HFFc6 (cell line): ENCODE results near the gene RPS6KA5. TPM values are rescaled to one million over a fixed set of nuclear protein-coding genes. Genes with fewer than 3 reads are reported as not detected.

Source experiments
- DNase-seq: peaks from one replicate; pipeline ENCODE4 v3.0.0-alpha.2; 2018
- H3K27ac Mint-ChIP-seq: 2 replicates; pipeline ENCODE4 v1.8.0; 2020; ENCODE audit warnings: mild to moderate bottlenecking, mixed read lengths
- H3K27me3 Mint-ChIP-seq: 2 replicates; pipeline ENCODE4 v1.8.0; 2021; ENCODE audit warnings: mild to moderate bottlenecking, moderate library complexity, mixed read lengths; ENCODE audit not compliant: insufficient read depth
- H3K36me3 Mint-ChIP-seq: 2 replicates; pipeline ENCODE4 v1.8.0; 2021; ENCODE audit warnings: low read depth, mixed read lengths
- H3K4me1 Mint-ChIP-seq: 2 replicates; pipeline ENCODE4 v1.8.0; 2020; ENCODE audit warnings: low read depth, mixed read lengths
- H3K4me3 Mint-ChIP-seq: 2 replicates; pipeline ENCODE4 v1.8.0; 2020; ENCODE audit warnings: mild to moderate bottlenecking, moderate library complexity, mixed read lengths
- H3K9me3 Mint-ChIP-seq: 2 replicates; pipeline ENCODE4 v1.8.0; 2020; ENCODE audit warnings: mild to moderate bottlenecking, mixed read lengths
- total RNA-seq, 6 experiments: library from RNA; stranded (reverse); fragmentation: NEBNext Ultra II Directional; extraction: Animal tissue kit (Norgen Biotek cat#: 25700); gene quantifications; 2 replicates in 1 of 6; 3 replicates in 5 of 6; pipeline ENCODE4 v1.2.3, GENCODE V29; 2021
- TF ChIP-seq, protein P1 (sequence below): fragments of 200-600 bp; sonication (generic); IDR thresholded peaks from 2 replicates; pipeline ENCODE4 v1.5.0; 2021; ENCODE audit warnings: antibody characterized with exemption, mild to moderate bottlenecking

The RPS6KA5 gene
- total RNA-seq, 6 experiments from 2014 or later, result 0.36 to 0.91 (median 0.48) TPM

DNA sequence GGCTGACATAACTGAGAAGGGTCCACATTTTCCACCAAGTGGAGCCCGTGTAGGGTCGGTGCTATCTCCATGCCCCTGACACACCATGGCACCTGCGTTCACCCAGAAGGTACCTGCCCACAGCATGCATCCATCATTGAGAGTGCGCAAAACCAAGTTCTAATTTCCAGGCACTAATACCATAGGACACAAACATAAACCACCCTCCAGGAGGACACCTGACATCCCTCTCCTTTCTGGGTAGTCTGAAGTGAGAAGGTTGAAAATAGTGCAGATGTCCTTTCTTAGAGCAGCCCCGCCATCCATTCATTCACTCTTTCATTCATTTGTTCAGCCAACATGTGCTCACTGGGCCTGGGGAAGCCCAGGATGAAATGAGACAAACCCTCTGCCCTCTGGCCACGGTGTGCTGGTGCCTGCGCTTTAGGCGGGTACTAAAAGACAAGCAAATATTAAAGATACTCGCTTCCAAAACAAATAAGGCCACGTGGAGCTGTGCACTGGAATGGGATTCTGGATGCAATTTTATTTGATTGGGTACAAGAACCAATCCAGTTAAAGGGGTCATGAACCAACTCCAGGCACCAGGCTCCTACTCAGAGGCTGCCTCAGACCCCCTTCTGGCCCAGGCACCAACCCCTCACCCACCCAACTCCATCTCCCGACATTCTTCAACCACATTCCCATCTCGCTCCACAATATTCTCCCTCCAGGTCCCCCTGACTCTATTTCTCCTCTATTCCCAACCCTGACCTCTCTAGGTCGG lies 245.5 kb downstream of the RPS6KA5 start:
- DNase-seq, result no peak
- Mint-ChIP-seq H3K36me3 (no peaks in the 10 kb centered on the region), H3K4me1 (peaks cover 10% of the 10 kb centered on the region), H3K27me3 (peaks cover 4% of the 10 kb centered on the region), H3K9me3 (no peaks in the 10 kb centered on the region), H3K4me3 (peak overlapping the region; percentile 87), H3K27ac (peak overlapping the region; percentile 39)
- TF ChIP-seq, protein P1, sequence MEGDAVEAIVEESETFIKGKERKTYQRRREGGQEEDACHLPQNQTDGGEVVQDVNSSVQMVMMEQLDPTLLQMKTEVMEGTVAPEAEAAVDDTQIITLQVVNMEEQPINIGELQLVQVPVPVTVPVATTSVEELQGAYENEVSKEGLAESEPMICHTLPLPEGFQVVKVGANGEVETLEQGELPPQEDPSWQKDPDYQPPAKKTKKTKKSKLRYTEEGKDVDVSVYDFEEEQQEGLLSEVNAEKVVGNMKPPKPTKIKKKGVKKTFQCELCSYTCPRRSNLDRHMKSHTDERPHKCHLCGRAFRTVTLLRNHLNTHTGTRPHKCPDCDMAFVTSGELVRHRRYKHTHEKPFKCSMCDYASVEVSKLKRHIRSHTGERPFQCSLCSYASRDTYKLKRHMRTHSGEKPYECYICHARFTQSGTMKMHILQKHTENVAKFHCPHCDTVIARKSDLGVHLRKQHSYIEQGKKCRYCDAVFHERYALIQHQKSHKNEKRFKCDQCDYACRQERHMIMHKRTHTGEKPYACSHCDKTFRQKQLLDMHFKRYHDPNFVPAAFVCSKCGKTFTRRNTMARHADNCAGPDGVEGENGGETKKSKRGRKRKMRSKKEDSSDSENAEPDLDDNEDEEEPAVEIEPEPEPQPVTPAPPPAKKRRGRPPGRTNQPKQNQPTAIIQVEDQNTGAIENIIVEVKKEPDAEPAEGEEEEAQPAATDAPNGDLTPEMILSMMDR, result no peak

GRCh38 chr14:90813442-90813841 lies 247.0 kb downstream of the RPS6KA5 start:
- TF ChIP-seq, protein P1, result no peak
- Mint-ChIP-seq H3K4me3 (no peak overlapping the region), H3K4me1 (peaks cover 18% of the 10 kb centered on the region), H3K27ac (no peak overlapping the region), H3K9me3 (no peaks in the 10 kb centered on the region), H3K36me3 (no peaks in the 10 kb centered on the region), H3K27me3 (peaks cover 4% of the 10 kb centered on the region; the same call in 1 of the 2 replicates)
- no peak for DNase-seq

DNA sequence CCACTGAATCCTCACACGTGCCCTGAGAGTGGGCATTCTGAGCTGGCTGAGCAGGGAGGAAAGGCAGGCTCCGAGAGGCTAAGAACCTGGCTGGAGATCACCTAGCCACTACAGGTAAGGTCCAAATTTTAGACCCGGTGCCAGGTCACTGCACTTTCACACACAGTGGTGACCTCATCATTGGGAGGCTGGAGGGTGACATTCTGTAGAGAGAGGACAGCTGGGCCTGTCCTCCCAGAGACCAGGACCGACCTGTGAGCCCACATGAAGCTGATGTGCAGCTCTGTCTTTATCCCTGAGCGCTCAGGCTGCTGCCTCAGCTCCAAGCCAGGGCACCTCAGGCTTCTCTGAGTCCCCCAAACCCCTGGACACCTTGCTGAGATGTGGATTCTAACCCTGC lies 248.3 kb downstream of the RPS6KA5 start:
- TF ChIP-seq, protein P1, result no peak
- Mint-ChIP-seq H3K4me1 (peaks cover 30% of the 10 kb centered on the region), H3K9me3 (no peaks in the 10 kb centered on the region), H3K27ac (no peak overlapping the region), H3K4me3 (no peak overlapping the region), H3K36me3 (no peaks in the 10 kb centered on the region), H3K27me3 (no peaks in the 10 kb centered on the region; the same call in 1 of the 2 replicates)
- no peak for DNase-seq

GRCh38 chr14:90811641-90812040 lies 248.8 kb downstream of the RPS6KA5 start:
- Mint-ChIP-seq H3K9me3 (no peaks in the 10 kb centered on the region), H3K4me3 (no peak overlapping the region), H3K27ac (no peak overlapping the region), H3K27me3 (no peaks in the 10 kb centered on the region; the same call in 1 of the 2 replicates), H3K36me3 (no peaks in the 10 kb centered on the region), H3K4me1 (peaks cover 35% of the 10 kb centered on the region)
- TF ChIP-seq, protein P1, result no peak
- no peak for DNase-seq

DNA sequence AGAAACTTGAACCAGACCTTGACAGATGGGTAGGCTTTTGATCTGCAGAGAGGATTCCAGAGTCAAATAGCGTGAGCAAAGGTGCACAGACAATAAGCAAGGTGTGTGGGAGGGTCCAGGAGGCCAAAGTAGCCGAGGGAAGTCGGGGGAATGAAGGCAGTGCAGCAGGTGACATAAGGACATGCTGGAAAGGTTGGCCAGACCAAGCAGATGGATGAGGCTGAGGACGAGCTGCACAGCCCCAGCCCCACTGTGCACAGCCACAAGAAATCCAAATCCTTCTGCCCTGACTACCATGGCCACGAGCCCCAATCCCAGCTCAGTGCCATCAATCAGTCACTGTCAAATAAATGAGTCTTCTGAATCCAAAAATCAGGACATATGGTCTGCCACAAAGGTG lies 249.6 kb downstream of the RPS6KA5 start:
- TF ChIP-seq, protein P1, result no peak
- no peak for DNase-seq
- Mint-ChIP-seq H3K27ac (no peak overlapping the region), H3K4me1 (peaks cover 42% of the 10 kb centered on the region), H3K36me3 (no peaks in the 10 kb centered on the region), H3K9me3 (no peaks in the 10 kb centered on the region), H3K27me3 (no peaks in the 10 kb centered on the region; the same call in 1 of the 2 replicates), H3K4me3 (no peak overlapping the region)
